HL-60 (cell line): ENCODE results near the gene RABEPK.

Experiments
- POLR2AphosphoS5 ChIP-seq: IDR thresholded peaks from 2 replicates; pipeline ENCODE4 v1.6.1; 2012; ENCODE audit warnings: low read depth
- TF ChIP-seq, protein P1 (sequence below): IDR thresholded peaks from one replicate; pipeline ENCODE4 v1.5.1; 2011; ENCODE audit warnings: low read length, control low read depth, inconsistent platforms; ENCODE audit not compliant: insufficient read depth

DNA sequence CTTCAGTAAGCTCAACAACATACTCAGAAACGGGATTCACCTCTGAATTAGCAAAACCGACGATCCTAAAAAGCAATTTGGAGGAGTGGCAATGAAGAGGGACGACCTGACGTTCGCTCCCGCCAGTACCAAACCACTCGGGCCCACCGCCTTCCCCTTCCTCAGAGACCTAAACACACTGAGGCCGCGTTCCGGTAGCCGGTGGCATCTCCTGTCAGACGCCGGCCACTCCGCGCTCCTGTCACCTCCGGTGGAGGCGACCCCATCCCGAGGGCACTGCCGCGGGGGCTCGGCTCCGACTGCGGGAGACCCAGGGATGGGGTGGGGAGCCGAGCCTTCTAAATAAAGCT, 11.4 kb upstream of the RABEPK start:
- TF ChIP-seq, protein P1, sequence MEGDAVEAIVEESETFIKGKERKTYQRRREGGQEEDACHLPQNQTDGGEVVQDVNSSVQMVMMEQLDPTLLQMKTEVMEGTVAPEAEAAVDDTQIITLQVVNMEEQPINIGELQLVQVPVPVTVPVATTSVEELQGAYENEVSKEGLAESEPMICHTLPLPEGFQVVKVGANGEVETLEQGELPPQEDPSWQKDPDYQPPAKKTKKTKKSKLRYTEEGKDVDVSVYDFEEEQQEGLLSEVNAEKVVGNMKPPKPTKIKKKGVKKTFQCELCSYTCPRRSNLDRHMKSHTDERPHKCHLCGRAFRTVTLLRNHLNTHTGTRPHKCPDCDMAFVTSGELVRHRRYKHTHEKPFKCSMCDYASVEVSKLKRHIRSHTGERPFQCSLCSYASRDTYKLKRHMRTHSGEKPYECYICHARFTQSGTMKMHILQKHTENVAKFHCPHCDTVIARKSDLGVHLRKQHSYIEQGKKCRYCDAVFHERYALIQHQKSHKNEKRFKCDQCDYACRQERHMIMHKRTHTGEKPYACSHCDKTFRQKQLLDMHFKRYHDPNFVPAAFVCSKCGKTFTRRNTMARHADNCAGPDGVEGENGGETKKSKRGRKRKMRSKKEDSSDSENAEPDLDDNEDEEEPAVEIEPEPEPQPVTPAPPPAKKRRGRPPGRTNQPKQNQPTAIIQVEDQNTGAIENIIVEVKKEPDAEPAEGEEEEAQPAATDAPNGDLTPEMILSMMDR = no peak
- TF ChIP-seq POLR2AphosphoS5 = no peak
